ACC112 (cell line): ENCODE data around the gene GMEB2.

Experiments
- H2AFZ ChIP-seq: fragments of 200-600 bp; sonication (generic); one replicate; pipeline ENCODE4 v1.6.0; 2017; ENCODE audit warnings: antibody characterized with exemption, low read length; ENCODE audit not compliant: unreplicated experiment
- H3K27ac ChIP-seq: fragments of 200-600 bp; sonication (generic); 2 replicates; pipeline ENCODE4 v1.5.1; 2014; ENCODE audit warnings: low read depth, mild to moderate bottlenecking, antibody characterized with exemption, low read length, moderate library complexity
- H3K27me3 ChIP-seq: fragments of 200-600 bp; sonication (generic); 2 replicates; pipeline ENCODE4 v1.6.1; 2014; ENCODE audit warnings: mild to moderate bottlenecking, antibody characterized with exemption, low read length, moderate library complexity, mixed read lengths; ENCODE audit not compliant: insufficient read depth
- H3K36me3 ChIP-seq: fragments of 200-600 bp; sonication (generic); 2 replicates; pipeline ENCODE4 v1.6.1; 2016; ENCODE audit warnings: mild to moderate bottlenecking, antibody characterized with exemption, low read length, moderate library complexity, mixed read lengths; ENCODE audit not compliant: insufficient read depth
- H3K4me1 ChIP-seq: fragments of 200-600 bp; sonication (generic); one replicate; pipeline ENCODE4 v1.6.1; 2016; ENCODE audit warnings: low read length, mixed read lengths; ENCODE audit not compliant: insufficient read depth, unreplicated experiment, control insufficient read depth
- H3K4me3 ChIP-seq: fragments of 200-600 bp; sonication (generic); 2 replicates; pipeline ENCODE4 v1.5.1; 2014; ENCODE audit warnings: mild to moderate bottlenecking, low read depth, low read length
- H3K79me2 ChIP-seq: fragments of 200-600 bp; sonication (generic); one replicate; pipeline ENCODE4 v1.6.0; 2016; ENCODE audit warnings: low read length; ENCODE audit not compliant: control insufficient read depth, unreplicated experiment, insufficient read depth

GMEB2 gene

DNA sequence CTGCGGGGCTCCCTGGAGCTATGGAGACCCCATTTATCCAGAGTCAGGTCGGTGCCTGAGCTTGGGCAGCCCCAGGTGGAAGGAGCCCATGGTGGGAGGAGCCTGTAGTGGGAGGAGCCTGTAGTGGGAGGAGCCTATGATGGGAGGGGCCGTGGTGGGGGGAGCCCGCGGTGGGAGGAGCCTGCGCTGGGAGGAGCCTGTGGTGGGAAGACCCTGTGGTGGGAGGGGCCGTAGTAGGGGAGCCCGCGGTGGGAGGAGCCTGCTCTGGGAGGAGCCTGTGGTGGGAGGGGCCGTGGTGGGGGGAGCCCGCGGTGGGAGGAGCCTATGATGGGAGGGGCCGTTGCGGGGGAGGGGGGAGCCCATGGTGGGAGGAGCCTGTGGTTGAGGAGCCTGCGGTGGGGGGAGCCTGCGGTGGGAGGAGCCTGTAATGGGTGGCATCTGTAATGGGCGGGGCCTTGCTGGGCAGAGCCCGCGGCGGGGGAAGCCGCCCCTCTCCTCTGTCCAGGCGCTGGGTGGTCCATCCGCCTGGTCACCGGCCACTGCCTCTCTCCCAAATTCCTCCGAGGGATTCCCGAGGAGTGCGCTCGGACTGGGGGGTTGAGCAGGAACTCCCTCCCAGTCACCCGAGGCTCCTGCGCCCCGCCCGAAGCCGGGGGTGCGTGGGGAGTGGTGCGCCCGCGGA, 73.5 kb downstream of the GMEB2 start:
- H3K4me3 ChIP-seq: peak overlapping the region; percentile 70
- H3K4me1 ChIP-seq: peaks cover 3% of the 10 kb centered on the region
- H3K36me3 ChIP-seq: no peaks in the 10 kb centered on the region
- no peaks in the 10 kb centered on the region for H3K27me3 ChIP-seq
- no peak overlapping the region for H3K27ac ChIP-seq
- H3K79me2 ChIP-seq: no peaks in the 10 kb centered on the region
- no peak overlapping the region for H2AFZ ChIP-seq

DNA sequence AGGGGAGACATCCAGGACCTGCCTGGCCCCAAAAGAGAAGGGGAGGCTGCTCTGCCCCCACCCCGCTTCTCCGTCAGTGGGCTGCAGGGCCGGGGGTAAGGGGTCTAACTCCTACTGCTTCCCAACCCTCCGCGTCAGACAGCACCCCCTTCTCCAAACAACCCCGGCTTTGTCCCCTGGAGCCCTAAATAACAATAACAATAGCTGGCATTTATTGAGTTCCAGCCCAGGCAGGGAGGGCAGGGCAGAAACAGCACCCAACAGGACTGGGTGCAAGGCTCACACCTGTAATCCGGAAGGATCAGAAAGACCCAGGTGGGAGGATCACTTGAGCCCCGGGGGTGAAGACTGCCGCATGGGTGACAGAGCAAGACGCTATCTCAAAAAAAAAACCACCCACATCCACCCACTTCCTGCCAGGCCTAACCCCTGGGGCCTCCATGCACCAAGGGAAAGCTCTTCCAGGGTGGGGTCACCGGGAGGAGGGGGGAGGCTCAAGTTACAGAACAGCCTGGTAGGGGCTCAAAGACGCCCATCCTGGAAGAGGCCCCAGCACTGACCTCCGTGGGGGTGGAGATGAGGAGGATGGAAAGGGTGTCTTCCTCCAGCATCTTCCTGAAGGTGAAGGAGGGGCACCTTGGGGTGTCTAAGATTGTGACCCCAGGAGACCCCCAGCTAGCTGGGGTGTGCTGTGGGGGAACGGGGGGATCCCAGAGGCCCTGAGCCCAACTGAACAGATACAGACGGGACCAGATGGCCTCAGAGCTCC, 74.2 kb downstream of the GMEB2 start:
- Histone ChIP-seq H3K4me1 (peaks cover 3% of the 10 kb centered on the region), H3K27ac (no peak overlapping the region), H3K79me2 (no peaks in the 10 kb centered on the region), H3K27me3 (no peaks in the 10 kb centered on the region), H2AFZ (no peak overlapping the region), H3K36me3 (no peaks in the 10 kb centered on the region), H3K4me3 (no peak overlapping the region)

DNA sequence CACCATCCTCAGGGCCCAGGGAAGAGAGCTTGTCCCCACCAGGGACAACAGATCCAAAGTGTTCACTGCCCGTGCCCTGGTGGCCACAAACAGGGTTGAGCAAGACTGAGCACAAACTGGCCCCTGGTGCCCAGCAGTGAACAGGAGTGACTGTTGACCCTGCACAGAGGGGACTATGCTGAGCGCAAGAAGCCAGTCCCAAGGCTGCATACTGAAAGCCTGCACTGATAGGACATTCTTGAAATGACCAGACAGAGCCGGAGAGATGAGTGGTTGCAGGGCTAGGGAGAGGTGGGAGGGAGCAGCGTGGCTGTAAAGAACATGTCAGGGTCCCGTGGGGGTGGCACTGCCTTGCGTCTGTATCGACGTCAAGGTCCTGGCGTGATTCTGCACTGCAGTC, 75.8 kb downstream of the GMEB2 start:
- peaks cover 3% of the 10 kb centered on the region for H3K4me1 ChIP-seq
- H3K27ac ChIP-seq: no peak overlapping the region
- H3K36me3 ChIP-seq: no peaks in the 10 kb centered on the region
- H3K79me2 ChIP-seq: no peaks in the 10 kb centered on the region
- no peak overlapping the region for H3K4me3 ChIP-seq
- no peak overlapping the region for H2AFZ ChIP-seq
- no peaks in the 10 kb centered on the region for H3K27me3 ChIP-seq

DNA sequence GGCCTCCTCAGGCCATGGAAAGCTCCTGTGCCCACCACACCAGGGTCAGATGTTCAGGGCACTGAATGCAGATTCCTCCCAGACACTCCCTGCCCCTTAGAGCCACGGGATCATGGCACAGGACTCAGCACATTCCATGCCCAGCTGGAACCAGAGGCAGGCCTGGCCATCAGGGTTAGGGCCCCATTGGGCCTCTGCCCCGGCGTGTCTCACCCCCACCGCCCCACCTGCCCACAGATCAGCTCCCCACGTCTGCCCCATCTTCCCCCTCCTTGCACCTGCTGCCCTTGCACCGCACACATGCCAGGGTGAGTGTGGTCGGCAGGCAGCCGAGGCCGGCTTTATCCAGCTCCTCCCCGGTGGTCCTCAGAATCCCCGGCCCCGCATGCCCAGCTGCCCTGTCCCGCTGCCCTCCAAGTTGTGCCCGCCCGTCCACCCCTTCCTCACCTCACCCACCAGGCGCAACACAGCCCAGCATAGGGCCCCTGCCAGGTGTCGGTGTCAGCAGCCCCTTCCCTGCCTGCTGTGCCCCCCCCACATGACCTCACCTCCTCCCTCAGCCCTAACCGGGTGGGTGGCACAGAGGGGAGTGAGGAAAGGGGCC, 77.1 kb downstream of the GMEB2 start:
- Histone ChIP-seq H3K27ac (no peak overlapping the region), H3K36me3 (no peaks in the 10 kb centered on the region), H3K27me3 (no peaks in the 10 kb centered on the region), H3K4me3 (no peak overlapping the region), H3K79me2 (no peaks in the 10 kb centered on the region), H2AFZ (no peak overlapping the region), H3K4me1 (peaks cover 3% of the 10 kb centered on the region)

DNA sequence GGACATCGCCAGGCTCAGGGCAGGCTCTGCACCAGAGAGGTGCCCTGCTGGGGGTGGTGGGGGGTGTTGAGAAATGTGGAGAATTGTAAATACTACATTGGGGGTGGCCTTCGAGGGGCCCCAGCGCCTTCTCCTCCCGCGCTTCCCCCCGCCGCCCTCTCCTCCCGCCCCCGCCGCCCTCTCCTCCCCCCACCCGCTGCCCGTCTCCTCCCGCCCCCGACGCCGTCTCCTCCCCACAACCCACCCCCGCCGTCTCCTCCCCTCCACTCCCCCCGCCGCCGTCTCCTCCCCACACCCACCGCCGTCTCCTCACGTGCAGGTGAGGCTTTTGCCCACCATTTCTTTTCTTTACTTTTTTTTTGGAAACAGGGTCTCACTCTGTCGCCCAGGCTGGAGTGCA, 77.9 kb downstream of the GMEB2 start:
- Histone ChIP-seq H3K27me3 (no peaks in the 10 kb centered on the region), H3K36me3 (no peaks in the 10 kb centered on the region), H2AFZ (no peak overlapping the region), H3K4me3 (no peak overlapping the region), H3K79me2 (no peaks in the 10 kb centered on the region), H3K4me1 (peaks cover 3% of the 10 kb centered on the region), H3K27ac (no peak overlapping the region)

DNA sequence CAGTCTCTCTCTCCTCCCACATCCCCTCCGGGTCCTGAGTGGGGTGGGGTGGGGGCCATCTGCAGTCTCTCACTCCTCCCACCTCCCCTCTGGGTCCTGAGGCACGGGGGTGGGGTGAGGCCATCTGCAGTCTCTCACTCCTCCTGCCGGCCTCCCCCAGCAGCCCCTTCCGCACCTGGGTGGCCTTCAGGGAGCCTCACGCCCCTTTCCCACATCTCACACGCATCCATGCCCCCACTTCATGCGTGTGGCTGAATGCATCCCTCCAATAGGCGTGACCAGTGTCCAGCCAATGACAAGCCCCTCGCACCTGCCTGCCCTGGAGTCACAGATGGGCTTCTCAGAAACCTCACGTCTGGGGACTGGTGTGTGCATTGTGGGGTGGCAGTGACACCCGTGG, 78.4 kb downstream of the GMEB2 start:
- H3K27ac ChIP-seq: no peak overlapping the region
- no peak overlapping the region for H2AFZ ChIP-seq
- peaks cover 3% of the 10 kb centered on the region for H3K4me1 ChIP-seq
- no peaks in the 10 kb centered on the region for H3K36me3 ChIP-seq
- no peak overlapping the region for H3K4me3 ChIP-seq
- H3K27me3 ChIP-seq: no peaks in the 10 kb centered on the region
- no peaks in the 10 kb centered on the region for H3K79me2 ChIP-seq

DNA sequence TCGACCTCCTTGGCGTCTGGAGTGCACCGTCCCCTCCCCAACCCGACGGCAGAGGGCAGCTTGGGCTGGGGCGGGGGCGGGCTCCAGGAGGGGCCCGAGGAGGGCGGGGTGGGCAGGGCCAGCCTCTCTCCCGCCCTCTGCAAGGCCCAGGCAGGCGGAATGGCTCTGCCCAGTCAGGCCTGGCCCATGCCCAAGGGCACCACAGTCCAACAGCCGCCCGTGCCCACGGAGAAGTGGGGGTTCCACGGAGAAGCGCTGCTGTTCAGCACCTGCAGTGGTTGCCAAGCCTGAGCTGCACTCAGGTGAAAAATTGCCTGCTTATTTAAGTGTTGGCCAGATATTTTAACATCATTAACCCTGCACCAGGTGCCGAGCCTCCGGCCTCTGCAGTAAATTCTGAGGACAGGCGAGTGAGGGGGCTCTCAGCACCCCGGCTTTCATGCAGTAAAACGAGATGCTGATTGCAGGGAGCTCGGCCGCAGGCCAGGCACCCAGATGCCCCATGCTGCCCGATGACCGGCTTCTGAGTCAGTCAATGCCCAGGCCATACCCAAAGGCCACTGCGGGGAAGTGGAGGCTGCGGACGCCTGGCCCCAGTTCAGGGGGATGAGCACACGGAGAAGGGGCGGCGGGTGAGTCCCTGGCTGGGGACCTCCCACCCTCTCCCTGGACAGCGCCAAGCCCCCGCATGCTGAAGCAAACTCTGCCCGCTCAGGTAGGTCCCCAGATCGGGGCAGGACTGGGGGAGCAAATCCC, 79.0 kb downstream of the GMEB2 start, which contains the start of gene SRMS:
Gene SRMS (minus strand): TSS at position 25 of the 756 bp plus-strand sequence. CDS start 286 bp downstream, outside the sequence.
- H3K4me3 ChIP-seq: no peak within 1 kb of the TSS
- H3K27ac ChIP-seq: no peak within 1 kb of the TSS
- H3K4me1 ChIP-seq: peaks cover 2% of the 10 kb centered on the region
- no peaks in the 10 kb centered on the region for H3K36me3 ChIP-seq
- H3K79me2 ChIP-seq: no peaks in the 10 kb centered on the region
- H3K27me3 ChIP-seq: no peaks in the 10 kb centered on the region
- H2AFZ ChIP-seq: no peak within 1 kb of the TSS

DNA sequence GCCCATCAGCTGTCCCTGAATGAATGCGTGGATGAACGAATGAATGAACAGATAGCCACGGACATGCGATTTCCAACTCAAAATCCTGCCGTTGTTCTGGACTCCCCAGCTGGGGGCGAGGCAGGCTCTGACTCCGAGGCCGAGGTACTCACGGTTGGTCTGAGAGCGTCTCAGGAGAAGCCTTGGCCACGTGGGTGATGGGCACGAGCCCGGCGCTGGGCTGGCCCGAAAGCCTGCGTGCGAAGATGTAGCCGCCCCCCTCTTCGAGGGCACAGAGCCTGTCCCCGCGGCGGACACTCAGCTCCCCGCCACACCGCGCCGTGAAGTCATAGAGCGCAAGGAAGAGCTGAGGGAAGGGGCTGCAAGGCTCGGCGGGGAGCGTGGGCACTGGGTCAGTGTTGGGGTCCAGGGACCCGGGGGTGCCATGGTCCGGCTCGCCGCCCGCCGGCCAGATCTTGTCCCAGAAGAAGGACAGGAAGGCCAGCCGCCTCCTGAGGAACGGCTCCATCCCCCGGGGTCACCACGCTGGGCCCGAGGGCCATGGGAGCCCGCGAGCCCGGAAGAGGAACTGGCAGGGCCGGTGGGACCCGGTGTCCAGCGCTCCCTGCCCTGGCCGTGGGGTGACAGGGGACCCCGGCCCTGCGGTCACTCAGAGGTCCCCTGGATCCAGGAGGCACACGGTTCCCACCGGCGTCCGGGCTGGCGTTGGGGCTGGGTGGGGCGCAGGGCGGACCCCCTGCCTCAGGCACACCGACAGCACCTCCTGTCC, 79.8 kb downstream of the GMEB2 start:
- Histone ChIP-seq H3K79me2 (no peaks in the 10 kb centered on the region), H2AFZ (no peak overlapping the region), H3K4me1 (no peaks in the 10 kb centered on the region), H3K36me3 (no peaks in the 10 kb centered on the region), H3K4me3 (no peak overlapping the region), H3K27ac (no peak overlapping the region), H3K27me3 (no peaks in the 10 kb centered on the region)

DNA sequence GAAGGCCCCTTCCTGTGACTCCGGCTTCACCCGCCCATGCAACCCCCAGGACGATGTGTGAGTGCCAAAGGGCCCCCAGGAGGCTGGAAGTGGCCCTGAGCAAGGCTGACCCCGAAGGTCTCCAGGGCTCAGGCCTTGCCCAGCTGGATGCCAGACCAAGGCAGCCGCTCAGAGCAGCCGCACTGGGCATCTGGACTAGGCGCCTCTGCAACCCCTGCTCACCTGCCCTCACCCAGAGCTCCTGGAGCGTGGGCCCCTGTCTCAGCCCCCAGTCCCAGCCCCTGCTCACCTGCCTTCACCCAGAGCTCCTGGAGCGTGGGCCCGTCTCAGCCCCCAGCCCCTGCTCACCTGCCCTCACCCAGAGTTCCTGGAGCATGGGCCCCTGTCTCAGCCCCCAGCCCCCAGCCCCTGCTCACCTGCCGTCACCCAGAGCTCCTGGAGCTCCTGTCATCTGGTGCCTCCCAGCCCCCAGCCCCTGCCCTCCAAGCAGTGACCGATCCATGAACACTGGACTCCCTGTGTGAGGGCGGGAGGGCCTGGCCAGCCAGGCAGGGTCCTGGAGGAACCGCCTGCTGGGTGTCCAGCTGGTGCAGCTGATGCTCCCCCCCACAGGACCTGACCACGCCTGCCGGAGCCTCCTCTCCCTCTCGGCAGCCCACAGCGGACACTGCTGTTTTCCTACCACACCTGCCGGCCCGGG, 80.5 kb downstream of the GMEB2 start:
- H3K36me3 ChIP-seq: no peaks in the 10 kb centered on the region
- H3K27me3 ChIP-seq: no peaks in the 10 kb centered on the region
- no peaks in the 10 kb centered on the region for H3K79me2 ChIP-seq
- H3K27ac ChIP-seq: no peak overlapping the region
- no peak overlapping the region for H3K4me3 ChIP-seq
- H3K4me1 ChIP-seq: no peaks in the 10 kb centered on the region
- no peak overlapping the region for H2AFZ ChIP-seq
